ENCODE data around the gene HDAC4.

- TF ChIP-seq CTCF (IDR thresholded peaks at IDR 0.05) (no peak), POLR2A (IDR thresholded peaks at IDR 0.05) (no peak), EP300 (IDR thresholded peaks at IDR 0.05) (no peak)
These were observed 9.3 kb downstream of the HDAC4 start for GRCh38 chr2:239391286-239392071.
